GM10266 (cell line): ENCODE results near the gene UCK2.

Experiments
- DNase-seq: peaks from one replicate; pipeline ENCODE4 v3.0.0; 2012; ENCODE audit errors: extremely low spot score
- TF ChIP-seq, protein P1 (sequence below): IDR thresholded peaks from 2 replicates; pipeline ENCODE4 v1.5.1; 2012; ENCODE audit warnings: mild to moderate bottlenecking, low read depth; ENCODE audit not compliant: control insufficient read depth, insufficient read depth; ENCODE audit errors: missing control alignments

UCK2 gene

GRCh38 chr1:165877411-165877810 lies 50.0 kb downstream of the UCK2 start:
- no peak for DNase-seq
- TF ChIP-seq, protein P1, sequence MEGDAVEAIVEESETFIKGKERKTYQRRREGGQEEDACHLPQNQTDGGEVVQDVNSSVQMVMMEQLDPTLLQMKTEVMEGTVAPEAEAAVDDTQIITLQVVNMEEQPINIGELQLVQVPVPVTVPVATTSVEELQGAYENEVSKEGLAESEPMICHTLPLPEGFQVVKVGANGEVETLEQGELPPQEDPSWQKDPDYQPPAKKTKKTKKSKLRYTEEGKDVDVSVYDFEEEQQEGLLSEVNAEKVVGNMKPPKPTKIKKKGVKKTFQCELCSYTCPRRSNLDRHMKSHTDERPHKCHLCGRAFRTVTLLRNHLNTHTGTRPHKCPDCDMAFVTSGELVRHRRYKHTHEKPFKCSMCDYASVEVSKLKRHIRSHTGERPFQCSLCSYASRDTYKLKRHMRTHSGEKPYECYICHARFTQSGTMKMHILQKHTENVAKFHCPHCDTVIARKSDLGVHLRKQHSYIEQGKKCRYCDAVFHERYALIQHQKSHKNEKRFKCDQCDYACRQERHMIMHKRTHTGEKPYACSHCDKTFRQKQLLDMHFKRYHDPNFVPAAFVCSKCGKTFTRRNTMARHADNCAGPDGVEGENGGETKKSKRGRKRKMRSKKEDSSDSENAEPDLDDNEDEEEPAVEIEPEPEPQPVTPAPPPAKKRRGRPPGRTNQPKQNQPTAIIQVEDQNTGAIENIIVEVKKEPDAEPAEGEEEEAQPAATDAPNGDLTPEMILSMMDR, result no peak

- no peak for DNase-seq
- TF ChIP-seq, protein P1, result no peak
Measured at GRCh38 chr1:165877940-165878556, 50.6 kb downstream of the UCK2 start.

- no peak for DNase-seq
- TF ChIP-seq, protein P1, result no peak
Measured at GRCh38 chr1:165879946-165880345, 52.5 kb downstream of the UCK2 start.

DNA sequence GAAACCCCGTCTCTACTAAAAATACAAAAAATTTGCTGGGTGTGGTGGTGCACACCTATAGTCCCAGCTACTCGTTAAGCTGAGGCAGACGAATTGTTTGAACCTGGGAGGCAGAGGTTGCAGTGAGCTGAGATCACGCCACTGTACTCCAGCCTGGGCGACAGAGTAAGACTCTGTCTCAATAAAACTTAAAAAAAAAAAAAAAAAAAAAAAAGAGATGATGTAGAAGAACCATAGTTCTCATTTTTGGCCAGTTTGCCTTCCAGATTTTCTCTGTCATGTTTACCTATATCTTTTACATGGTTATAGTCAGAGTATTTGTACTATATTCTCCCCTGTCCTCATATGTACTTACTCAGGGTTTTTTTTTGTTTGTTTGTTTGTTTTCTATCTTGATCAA lies 53.6 kb downstream of the UCK2 start:
- TF ChIP-seq, protein P1, result no peak
- DNase-seq, result no peak

DNA sequence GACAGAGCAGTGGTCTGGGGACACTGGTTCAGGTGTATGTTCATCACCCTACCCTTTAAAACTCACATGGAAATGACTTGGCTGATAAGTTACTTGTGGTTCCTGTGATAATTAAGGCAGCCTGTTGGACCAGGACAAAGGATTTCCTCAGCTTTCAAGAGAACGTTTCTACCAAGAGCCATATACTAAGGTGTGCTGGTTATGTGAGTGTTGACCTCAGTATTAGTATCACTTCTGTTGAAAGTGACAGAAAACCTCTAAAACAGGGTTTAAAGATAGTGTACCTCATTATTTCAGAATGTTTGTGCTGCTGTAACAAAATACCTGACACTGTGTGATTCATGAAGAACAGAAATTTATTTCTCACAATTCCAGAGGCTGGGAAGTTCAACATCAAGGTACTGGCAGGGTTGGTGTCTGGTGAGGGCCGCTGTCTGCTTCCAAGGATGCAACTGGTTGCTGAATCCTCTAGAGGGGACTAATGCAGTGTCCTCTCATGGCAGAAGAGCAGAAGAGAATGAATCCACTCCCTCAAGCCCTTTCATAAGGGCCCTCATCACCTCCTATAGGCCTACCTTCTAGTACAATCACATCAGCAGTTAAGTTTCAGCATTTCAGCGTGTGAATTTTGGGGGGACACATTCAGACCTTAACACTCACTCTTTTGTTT lies 54.9 kb downstream of the UCK2 start:
- TF ChIP-seq, protein P1, result no peak

DNA sequence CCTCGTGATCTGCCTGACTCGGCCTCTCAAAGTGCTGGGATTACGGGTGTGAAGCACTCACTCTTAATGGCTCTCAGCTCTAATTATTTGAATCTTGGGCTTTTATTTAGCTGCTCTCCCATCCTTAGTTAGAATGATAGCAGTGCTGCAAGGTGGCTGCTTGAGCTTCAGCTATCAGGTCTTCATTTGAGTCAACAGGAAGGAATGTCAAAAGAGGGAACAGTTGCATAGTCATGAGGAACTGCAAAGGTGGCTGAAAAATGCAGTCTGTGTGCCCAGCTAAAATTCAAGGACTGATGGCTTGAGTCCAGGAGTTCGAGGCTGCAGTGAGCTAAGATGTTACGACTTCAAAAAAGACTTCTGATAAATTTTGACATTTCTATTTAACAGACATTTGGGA lies 55.6 kb downstream of the UCK2 start:
- no peak for DNase-seq
- TF ChIP-seq, protein P1, result no peak

More for the DNA sequence above, 54.9 kb downstream of the UCK2 start:
- no peak for DNase-seq

DNA sequence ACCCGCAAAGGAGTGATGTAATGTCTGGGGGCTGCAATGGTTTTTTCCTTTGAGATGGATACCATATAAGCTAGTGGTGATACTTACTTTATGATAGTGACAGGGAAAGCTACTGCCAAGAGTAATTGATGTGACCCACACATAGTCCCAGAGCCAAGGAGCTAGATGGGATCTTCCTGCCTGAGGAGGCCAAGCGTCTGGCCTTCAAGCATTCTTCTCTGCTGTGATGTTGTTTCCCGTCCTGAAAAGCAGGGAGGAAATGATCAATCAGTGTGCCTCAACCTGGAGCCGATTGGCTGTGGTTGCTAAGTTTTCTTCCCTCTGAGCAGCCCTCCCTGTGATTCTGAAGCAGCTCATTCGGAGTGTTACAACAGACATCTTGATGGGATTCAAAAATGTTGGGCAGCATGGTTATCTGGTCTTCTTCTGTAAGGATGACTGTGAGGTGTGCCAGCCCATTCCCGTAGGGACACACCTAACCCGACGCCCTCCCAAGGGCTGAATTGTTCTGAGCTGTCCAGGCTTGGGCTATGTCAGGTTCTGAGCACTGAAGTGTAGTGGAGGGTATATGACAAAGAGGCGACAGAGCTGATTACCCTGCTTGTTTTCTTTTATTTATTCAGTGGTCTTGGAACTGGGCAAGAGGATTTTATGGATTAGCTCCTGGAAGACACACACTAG lies 56.7 kb downstream of the UCK2 start:
- TF ChIP-seq, protein P1, result no peak
- DNase-seq, result no peak
